ENCODE results near the gene ATP8B1. TPM values are rescaled to one million over a fixed set of nuclear protein-coding genes. Genes with fewer than 3 reads are reported as not detected.
A peak's percentile ranks its signal among the peaks of the same experiment; 100 is the strongest.

Gene ATP8B1
- total RNA-seq, 1 donor from 2014 or later = 14.4 TPM

GRCh38 chr18:57627488-57627887 is 175.6 kb downstream of the ATP8B1 start:
- no peak for TF ChIP-seq CTCF (conservative IDR thresholded peaks at IDR 0.05; ENCODE audit: low read depth, low read length)
- DNase-seq (ENCODE audit: low read depth) = no peak
- no peak overlapping the region for H3K4me3 ChIP-seq (ENCODE audit: low read depth, low read length)

GRCh38 chr18:57624988-57625387 is 178.1 kb downstream of the ATP8B1 start:
- no peak overlapping the region for H3K4me3 ChIP-seq (ENCODE audit: low read depth, low read length)
- no peak for DNase-seq (ENCODE audit: low read depth)
- TF ChIP-seq CTCF (conservative IDR thresholded peaks at IDR 0.05; ENCODE audit: low read depth, low read length) = no peak

GRCh38 chr18:57621246-57621604 is 181.9 kb downstream of the ATP8B1 start:
- no peak for TF ChIP-seq CTCF (conservative IDR thresholded peaks at IDR 0.05; ENCODE audit: low read depth, low read length)
- DNase-seq (ENCODE audit: low read depth) = no peak
- peak overlapping the region; percentile 96 for H3K4me3 ChIP-seq (ENCODE audit: low read depth, low read length)

GRCh38 chr18:57619876-57620275 is 183.2 kb downstream of the ATP8B1 start:
- H3K4me3 ChIP-seq (ENCODE audit: low read depth, low read length) = peak overlapping the region; percentile 96
- peak; percentile 91 for DNase-seq (ENCODE audit: low read depth)
- no peak for TF ChIP-seq CTCF (conservative IDR thresholded peaks at IDR 0.05; ENCODE audit: low read depth, low read length)

GRCh38 chr18:57618910-57619309 is 184.2 kb downstream of the ATP8B1 start:
- no peak for DNase-seq (ENCODE audit: low read depth)
- no peak for TF ChIP-seq CTCF (conservative IDR thresholded peaks at IDR 0.05; ENCODE audit: low read depth, low read length)
- H3K4me3 ChIP-seq (ENCODE audit: low read depth, low read length) = no peak overlapping the region

GRCh38 chr18:57603871-57604270 is 199.2 kb downstream of the ATP8B1 start:
- TF ChIP-seq CTCF (conservative IDR thresholded peaks at IDR 0.05; ENCODE audit: low read depth, low read length) = no peak
- no peak overlapping the region for H3K4me3 ChIP-seq (ENCODE audit: low read depth, low read length)
- no peak for DNase-seq (ENCODE audit: low read depth)

Other genes with a start within 250 kb of the ATP8B1 start
- gene FECH, start 216.6 kb downstream of the ATP8B1 start, total RNA-seq = 28.7 and 43.1 TPM in 2 replicates
- 157 and 199 TPM in 2 replicates for gene NARS1, start 181.5 kb downstream of the ATP8B1 start, total RNA-seq
- 77.6 and 95.9 TPM in 2 replicates for gene NEDD4L, start 240.9 kb upstream of the ATP8B1 start, total RNA-seq

Data from epithelial cell of proximal tubule (primary cell).